Activated CD4-positive, alpha-beta T cell treated with anti-CD3 and anti-CD28 coated beads, Interleukin-2, amount 50 U/mL, for 24 hours (primary cell): ENCODE data around the gene FGF19.

Source experiments
- DNase-seq, 2 donors: peaks; one replicate each; pipeline ENCODE4 v3.0.0-alpha.2; 2020; ENCODE audit warnings: low read depth in 1 of 2, low spot score in 1 of 2

The FGF19 gene

DNA sequence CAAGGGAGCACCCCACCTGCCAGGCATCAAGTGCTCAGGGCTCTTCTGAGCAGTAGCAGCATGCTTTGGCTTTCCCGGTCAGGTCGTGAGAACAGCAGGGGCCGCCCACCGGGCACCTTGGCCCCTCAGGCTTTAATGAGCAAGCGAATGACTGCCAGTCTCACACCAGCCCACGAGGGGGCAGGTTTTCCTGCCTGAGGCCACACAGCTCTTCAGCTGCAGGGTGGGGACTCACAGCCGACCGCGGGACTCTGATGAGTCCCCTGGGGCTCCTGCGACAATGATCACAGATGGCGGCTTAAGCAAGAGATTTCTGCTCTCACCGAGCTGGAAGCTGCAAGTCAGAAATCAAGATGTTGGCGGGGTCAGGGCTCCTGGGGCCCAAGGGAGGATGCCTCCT is 14.3 kb upstream of the FGF19 start:
- DNase-seq: no peak

DNA sequence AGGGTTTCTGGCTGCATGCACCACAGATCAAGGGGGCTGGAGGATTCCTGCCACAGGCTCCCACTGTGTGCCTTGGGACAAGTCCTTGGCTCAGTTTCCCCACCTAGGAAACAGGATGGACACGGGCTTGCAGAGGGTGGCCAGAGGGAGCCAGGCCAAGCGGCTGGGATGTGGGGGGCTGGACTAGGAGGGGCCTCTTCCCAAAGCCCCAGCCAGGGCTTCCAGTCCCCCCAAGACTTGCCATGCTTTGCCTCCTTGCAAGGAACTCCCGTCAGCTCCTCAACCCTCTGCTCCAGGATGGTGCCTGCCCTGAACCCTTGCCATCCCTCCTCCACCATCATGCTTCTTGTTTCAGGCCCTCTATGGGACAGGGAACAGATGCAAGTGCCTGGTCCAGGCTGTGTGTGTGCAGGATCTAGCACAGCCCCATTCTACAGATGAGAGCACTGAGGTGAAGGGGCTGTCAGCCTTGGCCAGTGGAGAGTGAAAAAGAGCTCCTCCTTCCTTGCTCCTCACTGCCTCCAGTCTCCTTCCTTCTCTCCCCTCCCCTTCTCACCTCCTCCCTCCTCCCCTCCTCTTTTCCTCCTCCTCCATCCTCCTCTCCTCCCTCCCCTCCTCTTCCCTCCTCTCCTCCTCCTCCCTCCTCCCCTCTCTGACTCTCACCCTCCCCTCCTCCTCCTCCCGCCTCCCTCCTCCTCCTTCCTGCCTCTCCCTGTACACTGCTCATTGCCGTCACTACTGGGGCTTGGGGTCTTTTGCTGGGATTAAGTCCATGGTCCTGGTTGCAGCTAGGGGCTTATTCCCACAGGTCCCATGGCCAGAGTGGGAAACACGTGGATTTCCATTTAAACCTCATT is 13.3 kb upstream of the FGF19 start:
- no peak for DNase-seq

DNA sequence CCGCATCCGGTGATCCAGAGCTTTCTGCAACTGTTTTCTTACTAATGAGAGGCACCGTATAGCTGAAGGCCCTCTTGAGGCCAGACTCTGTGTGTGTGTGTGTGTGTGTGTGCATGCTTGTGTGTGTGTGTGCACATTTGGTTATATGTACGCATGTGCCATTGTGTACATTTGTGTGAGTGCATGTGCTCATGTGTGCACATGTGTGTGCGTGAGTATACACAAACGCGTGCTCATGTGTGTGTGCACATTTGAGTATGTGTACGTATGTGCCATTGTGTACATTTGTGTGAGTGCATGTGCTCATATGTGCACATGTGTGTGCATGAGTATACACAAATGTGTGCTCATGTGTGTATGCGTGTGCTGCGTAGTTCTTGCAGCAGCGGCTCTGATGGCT is 12.3 kb upstream of the FGF19 start:
- no peak for DNase-seq

DNA sequence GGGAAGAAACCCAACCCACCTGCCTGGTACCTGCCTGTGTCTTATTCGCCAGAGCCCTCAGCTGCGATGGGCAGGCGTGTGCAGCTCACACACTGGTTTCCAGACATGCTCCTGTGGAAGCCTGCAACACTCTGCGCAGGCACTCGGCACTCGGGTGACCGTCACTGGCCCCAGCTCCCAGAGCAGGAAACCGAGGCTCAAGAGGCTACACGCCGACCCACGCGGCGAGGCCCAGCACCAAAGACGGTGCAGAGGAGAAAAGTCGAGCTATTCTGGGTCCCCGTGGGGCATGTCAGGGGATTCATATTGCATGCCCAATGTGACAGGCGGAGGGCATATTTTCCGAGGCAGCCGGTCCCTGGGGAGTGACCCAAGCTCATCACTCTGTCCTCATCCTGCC is 11.6 kb upstream of the FGF19 start:
- no peak for DNase-seq

DNA sequence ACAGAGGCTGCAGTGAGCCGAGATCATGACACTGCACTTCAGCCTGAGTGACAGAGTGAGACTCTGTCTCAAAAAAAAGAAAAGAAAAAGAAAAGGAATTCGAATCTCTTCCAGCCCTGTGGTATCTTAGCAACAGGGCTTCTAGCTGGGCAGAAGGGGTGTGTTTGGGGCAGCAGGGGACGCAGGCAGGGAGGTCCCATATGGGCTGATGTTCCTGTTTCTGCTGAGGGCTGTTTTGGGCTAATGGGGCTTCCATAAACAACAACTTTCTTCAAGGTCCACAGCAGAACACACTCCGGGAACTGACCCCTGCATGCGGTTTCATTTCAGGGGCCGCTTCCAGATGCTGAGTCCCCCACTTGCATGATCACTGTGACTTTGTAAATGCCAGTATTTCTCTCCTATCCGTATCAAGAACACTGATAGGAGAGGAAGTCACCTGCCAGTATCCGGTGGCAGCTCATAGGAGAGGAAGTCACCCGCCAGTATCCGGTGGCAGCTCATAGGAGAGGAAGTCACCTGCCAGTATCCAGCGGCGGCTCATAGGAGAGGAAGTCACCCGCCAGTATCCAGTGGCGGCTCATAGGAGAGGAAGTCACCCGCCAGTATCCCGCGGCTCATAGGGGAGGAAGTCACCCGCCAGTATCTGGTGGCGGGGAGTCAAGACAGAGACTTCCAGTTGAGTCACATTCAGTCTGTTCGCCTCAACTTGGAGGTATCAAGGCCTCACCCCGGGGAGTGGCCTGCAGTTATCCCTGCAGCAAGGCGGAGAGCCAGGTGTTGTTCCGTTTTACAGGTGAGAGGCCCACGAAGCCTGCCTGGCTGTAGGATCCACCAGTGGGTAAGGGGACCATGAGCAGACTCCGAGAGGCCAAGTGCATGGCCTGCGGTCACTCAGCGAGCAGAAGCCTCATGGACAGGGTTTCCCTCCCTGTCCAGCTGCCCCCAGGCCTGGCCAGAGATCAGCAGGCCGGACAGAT is 8.3 kb upstream of the FGF19 start:
- peak in 1 of 2 donors; percentile 7 for DNase-seq

DNA sequence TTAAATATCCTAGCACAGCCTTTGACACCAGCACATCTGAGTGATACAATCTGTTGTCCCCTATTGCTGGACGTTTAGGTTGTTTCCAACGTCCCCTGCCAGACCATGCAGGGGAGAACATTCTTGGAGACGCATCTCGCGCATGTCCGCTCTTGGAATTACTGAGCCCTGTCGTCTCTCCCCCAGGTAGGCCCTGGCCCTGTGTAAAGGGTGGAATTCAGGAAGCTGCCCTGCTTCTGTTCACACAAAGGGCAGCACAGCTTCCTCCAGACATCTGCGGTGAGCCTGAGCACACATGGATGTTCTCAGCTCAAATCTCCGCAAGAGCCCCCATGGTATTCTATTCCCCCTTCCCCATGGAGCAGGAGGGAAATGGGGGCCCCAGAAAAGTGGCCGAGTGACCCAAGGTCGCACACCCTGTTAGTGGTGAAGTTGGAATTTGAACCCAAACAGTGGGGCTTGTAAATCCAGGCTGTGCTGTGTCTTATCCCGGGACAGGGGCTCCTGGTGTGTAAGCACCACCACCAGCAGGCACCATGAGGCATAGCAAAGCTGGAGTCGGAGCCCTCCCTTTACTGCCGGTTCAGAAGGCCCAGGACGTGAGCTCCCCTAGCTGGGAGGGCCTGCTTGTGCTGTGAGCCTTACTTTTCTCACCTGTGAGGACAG is 5.0 kb upstream of the FGF19 start:
- no peak for DNase-seq

DNA sequence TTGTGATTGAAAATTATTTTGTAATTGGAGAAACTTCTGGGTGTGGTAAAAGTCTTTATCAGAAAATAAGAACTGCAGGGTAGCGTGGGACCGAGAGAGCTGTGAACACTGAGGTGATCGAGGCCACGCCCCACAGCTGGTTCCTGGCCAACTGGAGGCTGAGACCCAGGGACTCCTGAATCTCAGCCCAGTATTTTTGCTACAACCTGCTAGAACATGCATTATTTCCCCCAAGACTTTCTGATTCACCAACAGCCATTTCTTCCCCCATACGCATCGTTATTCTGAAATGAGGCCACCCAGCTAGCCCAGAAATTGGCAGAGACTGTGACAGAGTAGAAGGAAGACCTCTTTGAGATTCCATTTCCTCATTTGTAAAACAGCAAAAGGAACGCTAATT is 3.4 kb upstream of the FGF19 start:
- DNase-seq: no peak

DNA sequence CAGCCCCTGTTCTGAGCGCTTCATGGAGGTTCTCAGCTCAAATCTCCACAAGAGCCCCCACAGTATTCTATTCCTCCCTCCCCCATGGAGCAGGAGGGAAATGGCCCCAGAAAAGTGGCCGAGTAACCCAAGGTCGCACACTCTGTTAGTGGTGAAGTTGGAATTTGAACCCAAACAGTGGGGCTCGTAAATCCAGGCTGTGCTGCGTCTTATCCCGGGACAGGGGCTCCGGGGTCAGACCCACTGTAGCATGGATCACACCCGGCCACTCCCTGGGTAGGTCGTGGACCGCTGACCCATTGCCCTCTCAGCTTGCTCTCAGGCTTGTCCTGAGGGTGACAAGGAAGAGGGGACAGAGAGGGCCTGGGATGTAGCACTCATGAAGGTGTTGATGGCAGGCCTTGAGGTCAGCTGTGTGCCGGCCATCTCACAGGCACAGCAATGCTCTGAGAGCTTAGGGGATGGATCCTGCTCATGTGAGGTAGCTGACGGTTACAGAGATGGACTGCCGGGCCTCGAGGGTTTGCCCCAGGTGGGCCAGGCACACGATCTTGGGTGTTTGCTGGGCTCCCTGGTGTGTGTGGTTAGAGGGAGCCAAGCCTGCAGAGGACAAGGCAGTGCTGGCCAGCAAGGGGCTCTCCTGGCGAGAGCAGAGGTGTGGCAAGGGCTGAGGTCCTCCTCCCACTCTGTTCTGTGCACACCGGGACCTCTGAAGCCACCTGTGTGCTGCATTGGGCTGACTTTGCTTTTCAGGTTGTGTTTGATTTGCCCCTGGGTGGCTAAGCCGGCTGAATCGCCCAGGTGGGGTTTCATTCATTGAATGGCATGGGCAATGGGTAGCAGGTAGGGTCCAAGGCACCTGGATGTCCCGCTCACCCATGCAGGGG is 2.3 kb upstream of the FGF19 start:
- no peak for DNase-seq

DNA sequence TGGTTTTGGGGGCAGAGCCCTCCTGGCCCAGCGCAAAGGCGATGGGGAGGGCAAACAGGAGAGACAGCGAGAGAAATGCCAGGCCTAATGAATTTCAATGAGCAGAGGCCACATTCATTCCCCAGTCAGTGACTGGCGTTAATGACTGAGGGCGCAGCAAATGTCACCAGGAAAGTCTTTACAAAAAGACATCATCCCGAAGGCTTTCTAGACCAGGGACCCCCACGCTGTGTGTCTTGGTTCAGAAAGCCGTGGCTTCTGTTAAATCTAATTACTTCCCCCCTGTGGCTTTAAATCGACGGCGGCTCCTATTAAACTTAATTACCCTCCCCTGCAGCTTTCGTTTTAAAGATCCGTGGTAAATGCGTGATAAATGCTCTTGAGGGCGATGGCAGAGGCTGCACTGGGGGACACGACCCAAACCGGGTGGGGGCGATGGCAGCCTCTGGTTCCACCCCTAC is 1.6 kb upstream of the FGF19 start:
- no peak for DNase-seq

DNA sequence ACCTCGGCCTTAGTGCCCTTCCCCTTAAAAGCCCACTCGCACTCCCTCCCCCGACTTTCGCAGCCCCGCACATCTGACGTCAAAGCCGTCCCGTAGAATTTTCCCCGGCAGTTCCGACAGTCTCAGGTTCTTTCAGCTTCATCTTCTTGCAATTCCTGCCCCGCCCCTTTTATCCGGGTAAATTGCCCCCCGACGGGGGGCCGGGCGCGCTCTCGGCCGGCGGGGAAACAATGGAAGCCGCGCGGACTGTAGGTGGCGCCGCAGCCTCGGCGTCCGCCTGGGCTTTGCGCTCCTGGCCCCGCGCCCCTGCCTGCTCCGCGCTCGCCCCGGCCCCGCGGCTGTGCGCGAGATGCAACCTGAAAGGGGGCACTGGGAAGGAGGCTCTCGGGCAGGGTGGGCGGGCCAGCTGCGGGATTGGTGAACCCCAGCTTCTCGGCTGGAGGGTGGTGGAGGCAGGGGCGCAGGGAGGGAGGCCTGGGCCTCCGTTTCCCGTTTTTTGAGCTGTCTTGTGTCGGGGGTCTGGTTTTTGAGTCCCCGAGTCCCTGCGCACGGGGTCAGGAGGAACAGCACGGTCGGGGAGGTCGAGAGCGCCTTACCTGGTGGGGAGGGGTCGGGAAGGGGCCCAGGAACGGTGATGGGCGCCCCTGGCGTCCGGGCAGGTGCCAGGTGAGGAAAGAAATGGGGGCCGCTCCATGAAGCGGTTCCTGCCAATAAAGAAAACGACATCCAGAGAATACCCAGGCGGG is 859 bp upstream of the FGF19 start:
- no peak for DNase-seq

DNA sequence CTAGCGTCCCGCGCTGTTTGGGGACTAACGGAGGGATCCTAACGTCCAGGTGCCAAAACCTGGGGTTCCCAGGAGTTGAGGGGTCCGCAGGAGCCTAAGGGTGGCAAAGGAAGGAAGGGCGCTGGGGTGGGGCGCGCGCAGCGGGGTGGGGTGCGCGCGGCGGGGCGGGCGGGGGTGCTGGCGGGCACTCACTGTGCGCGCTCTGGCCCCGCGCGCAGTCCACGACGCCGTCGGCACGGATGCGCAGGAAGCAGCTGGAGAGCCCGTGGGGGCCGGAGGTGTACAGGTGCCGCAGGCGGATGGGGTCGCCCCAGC is 412 bp downstream of the FGF19 start:
- no peak for DNase-seq

DNA sequence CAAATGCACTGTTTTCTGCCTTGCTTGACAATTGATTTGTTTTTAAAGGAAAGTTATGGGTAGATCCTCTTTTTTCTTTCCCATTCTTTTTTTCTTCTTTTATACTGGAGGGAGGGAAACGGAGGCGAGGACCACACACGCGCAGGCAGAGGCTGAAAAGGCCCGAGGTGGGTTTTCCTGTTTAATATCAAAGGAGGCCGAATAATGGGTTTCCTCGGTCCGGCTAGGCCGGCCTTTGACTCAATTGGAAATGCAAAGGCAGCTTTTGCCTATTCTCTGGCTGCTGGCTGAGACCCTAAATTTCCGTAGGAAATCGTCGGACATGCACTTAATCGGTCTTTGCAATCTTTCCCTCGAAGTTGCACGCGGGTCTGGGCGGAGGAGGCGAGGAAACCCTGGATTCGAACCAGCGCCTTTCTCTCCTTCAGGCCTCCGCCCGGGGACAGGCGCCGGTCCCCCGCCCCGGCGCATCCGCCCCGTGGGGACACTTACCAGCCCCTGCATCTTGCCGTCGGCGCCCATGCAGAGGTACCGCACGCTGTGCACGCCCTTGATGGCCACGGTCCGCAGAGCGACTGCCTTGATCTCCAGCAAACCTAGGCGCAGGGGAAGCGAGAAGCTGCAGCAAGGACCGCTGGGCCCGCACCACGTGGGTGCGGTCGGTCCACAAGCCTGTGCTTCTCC is 911 bp downstream of the FGF19 start:
- DNase-seq: no peak

DNA sequence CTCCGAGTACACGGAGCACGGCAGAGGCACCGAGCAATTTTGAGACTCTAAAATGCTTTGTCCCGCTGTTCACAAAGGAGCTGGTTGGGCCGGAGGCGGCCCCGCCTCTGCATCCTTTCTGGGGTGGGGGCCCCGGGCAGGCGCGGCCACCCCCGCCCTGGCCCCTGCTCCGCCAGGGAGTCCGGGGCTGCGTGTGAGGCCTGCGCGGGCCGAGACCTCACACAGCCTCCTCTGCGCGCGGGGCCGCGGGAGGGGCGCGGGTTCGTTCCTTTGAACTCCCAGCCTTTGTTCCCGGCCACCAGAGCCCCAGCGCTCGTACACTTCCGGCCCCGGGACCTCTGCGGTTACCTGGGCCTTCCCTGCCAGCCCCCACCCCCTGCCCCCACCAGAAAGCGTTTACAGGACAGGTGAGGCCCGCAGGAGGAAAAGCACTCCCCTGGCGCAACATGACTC is 1.6 kb downstream of the FGF19 start:
- no peak for DNase-seq

DNA sequence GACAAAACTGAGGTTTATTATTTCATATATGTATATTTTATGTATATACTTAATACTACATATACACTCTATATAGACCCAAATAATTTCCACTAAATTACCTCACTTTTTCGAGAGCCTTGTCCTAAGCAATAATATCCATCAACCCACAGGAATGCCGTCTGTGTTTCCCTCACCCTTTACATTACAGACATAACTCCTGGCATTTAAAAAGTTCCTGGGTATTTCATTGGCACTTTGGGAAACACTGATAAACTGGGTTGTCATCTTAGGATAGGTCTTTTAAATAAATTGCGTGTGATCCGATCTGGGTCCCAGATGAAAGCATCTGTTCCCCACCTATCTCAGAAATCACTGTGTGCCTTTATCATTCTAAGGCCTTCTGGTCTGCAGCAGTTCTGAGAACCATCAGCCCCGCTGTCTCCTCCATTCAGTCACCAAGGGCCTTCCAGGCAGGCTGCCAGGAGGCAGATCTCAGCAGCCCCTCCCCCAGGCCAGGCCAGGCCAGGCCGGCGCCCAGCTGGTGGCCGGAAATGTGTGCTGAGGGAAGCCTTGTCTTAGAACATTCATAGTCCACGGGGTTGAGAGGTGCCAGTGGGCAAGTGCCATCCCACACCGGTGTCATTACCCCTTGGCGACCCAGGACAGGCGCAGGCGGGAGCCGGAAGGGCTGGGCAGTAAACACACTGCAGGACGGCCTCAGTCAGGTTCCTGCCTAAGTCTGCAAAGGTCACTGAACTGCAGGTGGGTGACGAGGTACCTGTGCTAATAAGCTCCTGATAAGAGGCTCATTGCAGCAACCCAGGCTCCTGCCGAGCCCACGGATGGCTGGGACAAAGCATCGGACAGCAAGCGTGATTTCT is 3.3 kb downstream of the FGF19 start:
- DNase-seq: no peak

DNA sequence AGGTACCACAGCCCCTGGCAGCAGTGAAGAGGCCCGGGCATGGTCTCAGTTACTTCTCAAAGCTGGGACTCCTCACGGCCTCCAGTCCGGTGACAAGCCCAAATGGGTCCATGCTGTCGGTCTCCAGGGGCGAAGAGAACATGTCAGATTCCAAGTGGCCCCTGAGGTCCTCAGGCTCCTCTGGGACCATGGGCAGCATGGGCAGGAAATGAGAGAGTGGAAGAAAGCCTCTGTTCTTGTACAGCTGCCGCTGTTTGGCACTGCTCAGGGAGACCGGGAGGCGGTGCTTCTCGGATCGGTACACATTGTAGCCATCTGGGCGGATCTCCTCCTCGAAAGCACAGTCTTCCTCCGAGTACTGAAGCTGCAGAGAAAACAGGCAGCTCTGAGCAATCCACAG is 4.6 kb downstream of the FGF19 start:
- no peak for DNase-seq

DNA sequence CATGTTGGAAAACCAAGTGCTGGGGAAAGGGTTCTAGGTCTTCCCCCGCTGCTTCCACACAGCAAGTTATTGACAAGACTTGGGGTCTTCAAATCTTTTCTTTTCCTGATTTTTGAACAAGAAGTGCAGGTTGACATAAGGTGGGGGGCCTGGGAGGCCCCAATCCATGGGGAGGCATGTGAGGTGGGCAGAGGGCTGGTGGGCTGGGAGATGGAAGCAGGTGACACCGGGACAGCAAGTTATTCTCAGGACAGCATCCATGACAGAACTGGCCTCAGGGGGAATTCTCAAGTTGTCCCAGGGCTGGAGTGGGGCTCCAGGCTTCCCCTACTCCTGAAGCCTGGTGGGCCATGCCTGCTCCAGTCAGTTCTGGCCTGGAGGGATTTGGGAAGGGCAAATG is 5.5 kb downstream of the FGF19 start:
- no peak for DNase-seq

DNA sequence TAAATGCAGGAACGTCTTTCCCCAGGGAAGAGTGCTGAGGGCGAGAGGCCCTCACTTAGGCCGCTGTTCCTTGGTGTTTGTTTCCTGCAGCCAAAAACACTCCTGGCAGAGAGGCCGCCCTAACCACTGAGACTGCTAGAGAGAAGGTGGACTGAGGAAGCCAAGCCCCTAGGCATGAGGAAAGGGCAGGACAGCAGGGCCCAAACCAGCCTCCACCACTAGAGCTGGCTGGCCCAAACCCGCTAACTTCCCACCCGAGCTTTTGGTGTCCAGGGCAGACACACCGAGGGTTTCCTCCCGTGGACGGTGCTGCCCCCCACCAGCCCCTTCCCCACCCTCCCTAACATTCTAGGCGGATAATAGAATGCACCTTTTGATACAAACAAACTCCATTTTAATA is 6.0 kb downstream of the FGF19 start:
- DNase-seq: no peak

DNA sequence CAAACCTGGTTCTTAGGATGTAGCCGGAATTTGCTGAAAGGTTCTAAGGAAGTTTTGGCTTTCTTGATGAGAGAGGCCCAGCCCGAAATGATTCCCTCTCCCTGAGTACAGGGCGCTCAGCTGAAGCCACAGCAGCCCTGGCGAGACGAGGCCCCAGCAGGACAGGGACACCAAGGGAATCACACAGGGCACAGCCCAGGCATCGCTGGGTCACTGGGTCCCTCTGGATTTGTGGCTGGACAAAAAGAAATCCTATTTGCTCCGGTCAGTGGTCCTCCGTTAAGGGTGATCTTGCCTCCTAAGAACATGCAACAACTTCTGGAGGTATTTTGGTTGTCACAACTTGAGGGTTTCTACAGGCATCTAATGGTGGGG is 6.4 kb downstream of the FGF19 start:
- no peak for DNase-seq
